Stomach (tissue), 4 donors: ENCODE measurements around the gene ZC3H7B.

Experiments
- EP300 ChIP-seq: sonication (generic); formaldehyde crosslinking; IDR thresholded peaks from one replicate; pipeline ENCODE4 v1.6.1; 2017; ENCODE audit warnings: antibody characterized with exemption
- TF ChIP-seq, protein P1 (sequence below), 7 experiments: fragments of 450-650 bp in 4 of 7; fragments of 200-600 bp in 3 of 7; sonication (generic) in 3 of 7; IDR thresholded peaks; one replicate each; pipeline ENCODE4 v1.5.1; 2016 to 2019; ENCODE audit warnings: antibody characterized with exemption in 7 of 7, control low read depth in 2 of 7, mild to moderate bottlenecking in 1 of 7

DNA sequence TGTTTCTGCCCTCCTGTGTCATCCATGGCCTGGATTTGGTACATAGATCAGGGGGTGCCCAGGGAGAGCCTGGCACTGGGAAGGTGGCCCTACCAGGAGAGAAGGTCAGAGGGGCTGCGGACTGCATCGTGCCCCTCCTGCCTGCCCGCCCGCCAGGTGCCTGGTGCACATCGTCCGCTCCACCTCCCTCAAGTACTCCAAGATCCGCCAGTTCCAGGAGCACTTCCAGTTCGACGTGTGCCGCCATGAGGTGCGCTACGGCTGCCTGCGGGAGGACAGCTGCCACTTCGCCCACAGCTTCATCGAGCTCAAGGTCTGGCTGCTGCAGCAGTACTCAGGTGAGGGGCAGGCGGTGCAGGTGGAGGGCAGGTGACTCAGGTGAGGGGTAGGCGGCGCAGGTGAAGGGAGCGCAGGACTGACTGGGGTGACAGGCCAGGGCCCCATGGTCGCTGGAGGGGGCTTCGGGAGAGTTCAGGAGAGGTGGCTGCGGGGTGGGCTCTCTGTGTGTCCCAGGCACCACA is 47.7 kb downstream of the ZC3H7B start:
- TF ChIP-seq EP300, result no peak
- TF ChIP-seq, protein P1, sequence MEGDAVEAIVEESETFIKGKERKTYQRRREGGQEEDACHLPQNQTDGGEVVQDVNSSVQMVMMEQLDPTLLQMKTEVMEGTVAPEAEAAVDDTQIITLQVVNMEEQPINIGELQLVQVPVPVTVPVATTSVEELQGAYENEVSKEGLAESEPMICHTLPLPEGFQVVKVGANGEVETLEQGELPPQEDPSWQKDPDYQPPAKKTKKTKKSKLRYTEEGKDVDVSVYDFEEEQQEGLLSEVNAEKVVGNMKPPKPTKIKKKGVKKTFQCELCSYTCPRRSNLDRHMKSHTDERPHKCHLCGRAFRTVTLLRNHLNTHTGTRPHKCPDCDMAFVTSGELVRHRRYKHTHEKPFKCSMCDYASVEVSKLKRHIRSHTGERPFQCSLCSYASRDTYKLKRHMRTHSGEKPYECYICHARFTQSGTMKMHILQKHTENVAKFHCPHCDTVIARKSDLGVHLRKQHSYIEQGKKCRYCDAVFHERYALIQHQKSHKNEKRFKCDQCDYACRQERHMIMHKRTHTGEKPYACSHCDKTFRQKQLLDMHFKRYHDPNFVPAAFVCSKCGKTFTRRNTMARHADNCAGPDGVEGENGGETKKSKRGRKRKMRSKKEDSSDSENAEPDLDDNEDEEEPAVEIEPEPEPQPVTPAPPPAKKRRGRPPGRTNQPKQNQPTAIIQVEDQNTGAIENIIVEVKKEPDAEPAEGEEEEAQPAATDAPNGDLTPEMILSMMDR (IDR thresholded peaks at IDR 0.05), result no peak
